WTC11 (cell line): ENCODE data around the gene CFAP161. TPM values are rescaled to one million over a fixed set of nuclear protein-coding genes. Genes with fewer than 3 reads are reported as not detected.

Experiments used
- ATAC-seq: fragments of 200-7000 bp; cut with Tn5 transposase; 2 replicates; pipeline ENCODE4 v1.10.0; 2021; ENCODE audit warnings: mild to moderate bottlenecking, moderate library complexity
- CTCF ChIA-PET: fragments of 300-600 bp; sonication (Branson Sonifier 250); formaldehyde crosslinking; loops from one replicate; lab custom pipeline; 2021; ENCODE audit warnings: antibody characterized with exemption; lab: Charles Lee
- POLR2A ChIA-PET: fragments of 350-600 bp; sonication (Branson Sonifier 250); formaldehyde crosslinking; loops from one replicate; lab custom pipeline; 2021; ENCODE audit warnings: antibody characterized with exemption; lab: Charles Lee
- DNase-seq: peaks from one replicate; pipeline ENCODE4 v3.0.0; 2021; ENCODE audit warnings: low spot score
- H3K27ac Mint-ChIP-seq: 2 replicates; pipeline ENCODE4 v1.8.0; 2021; ENCODE audit warnings: mixed read lengths
- H3K27me3 Mint-ChIP-seq: 2 replicates; pipeline ENCODE4 v1.8.0; 2021; ENCODE audit warnings: low read depth, mild to moderate bottlenecking, moderate library complexity, mixed read lengths
- H3K36me3 Mint-ChIP-seq: 2 replicates; pipeline ENCODE4 v1.8.0; 2021; ENCODE audit warnings: mixed read lengths
- H3K4me1 Mint-ChIP-seq: 2 replicates; pipeline ENCODE4 v1.8.0; 2022; ENCODE audit warnings: mixed read lengths
- H3K4me3 Mint-ChIP-seq: 2 replicates; pipeline ENCODE4 v1.8.0; 2021; ENCODE audit warnings: mild to moderate bottlenecking, moderate library complexity, mixed read lengths
- H3K9me3 Mint-ChIP-seq: 2 replicates; pipeline ENCODE4 v1.8.0; 2021; ENCODE audit warnings: mixed read lengths
- ATF2 ChIP-seq: sonication (generic); formaldehyde crosslinking; IDR thresholded peaks from 2 replicates; pipeline ENCODE4 v1.8.1; 2022; ENCODE audit warnings: low read depth, missing genetic modification reagents, borderline replicate concordance
- ATF3 ChIP-seq: sonication (generic); formaldehyde crosslinking; conservative IDR thresholded peaks from 2 replicates; pipeline ENCODE4 v1.8.1; 2022; ENCODE audit warnings: mild to moderate bottlenecking, missing genetic modification reagents
- ERG ChIP-seq: fragments of 250-450 bp; sonication (Bioruptor Pico); IDR thresholded peaks from 2 replicates; pipeline ENCODE4 v1.8.0; 2021; ENCODE audit warnings: mild to moderate bottlenecking
- FOXP4 ChIP-seq: sonication (generic); formaldehyde crosslinking; IDR thresholded peaks from 2 replicates; pipeline ENCODE4 v1.8.0; 2022; ENCODE audit warnings: mild to moderate bottlenecking, missing genetic modification reagents
- JUN ChIP-seq: sonication (generic); formaldehyde crosslinking; IDR thresholded peaks from 2 replicates; pipeline ENCODE4 v1.8.0; 2023; ENCODE audit warnings: mild to moderate bottlenecking, missing genetic modification reagents
- MYBL2 ChIP-seq: sonication (generic); formaldehyde crosslinking; IDR thresholded peaks from 2 replicates; pipeline ENCODE4 v1.8.1; 2023; ENCODE audit warnings: mild to moderate bottlenecking, moderate library complexity, missing genetic modification reagents
- NFYB ChIP-seq: sonication (generic); formaldehyde crosslinking; conservative IDR thresholded peaks from 2 replicates; pipeline ENCODE4 v1.8.0; 2022; ENCODE audit warnings: low read depth, missing genetic modification reagents
- NR2C2 ChIP-seq: sonication (generic); formaldehyde crosslinking; IDR thresholded peaks from 2 replicates; pipeline ENCODE4 v1.8.0; 2022; ENCODE audit warnings: mild to moderate bottlenecking, missing genetic modification reagents
- OVOL2 ChIP-seq: fragments of 250-450 bp; sonication (Bioruptor Pico); IDR thresholded peaks from 2 replicates; pipeline ENCODE4 v1.9.0; 2021; ENCODE audit warnings: mild to moderate bottlenecking, borderline replicate concordance
- PREB ChIP-seq: sonication (generic); formaldehyde crosslinking; IDR thresholded peaks from 2 replicates; pipeline ENCODE4 v1.8.1; 2022; ENCODE audit warnings: mild to moderate bottlenecking, missing genetic modification reagents, moderate library complexity, borderline replicate concordance
- SOX15 ChIP-seq: fragments of 250-450 bp; sonication (Bioruptor Pico); IDR thresholded peaks from 2 replicates; pipeline ENCODE4 v1.9.0; 2021; ENCODE audit warnings: mild to moderate bottlenecking
- ZMAT4 ChIP-seq: fragments of 250-450 bp; sonication (Bioruptor Pico); IDR thresholded peaks from 2 replicates; pipeline ENCODE4 v1.9.0; 2021; ENCODE audit warnings: mild to moderate bottlenecking
- ZNF281 ChIP-seq: sonication (generic); formaldehyde crosslinking; IDR thresholded peaks from 2 replicates; pipeline ENCODE4 v1.8.0; 2023; ENCODE audit warnings: mild to moderate bottlenecking, missing genetic modification reagents
- ZNF532 ChIP-seq: fragments of 250-450 bp; sonication (Bioruptor Pico); IDR thresholded peaks from 2 replicates; pipeline ENCODE4 v1.9.0; 2021; ENCODE audit warnings: mild to moderate bottlenecking, borderline replicate concordance
- ZNF671 ChIP-seq: fragments of 250-450 bp; sonication (Bioruptor Pico); IDR thresholded peaks from 2 replicates; pipeline ENCODE4 v1.8.0; 2021; ENCODE audit warnings: mild to moderate bottlenecking
- ZSCAN18 ChIP-seq: fragments of 250-450 bp; sonication (Bioruptor Pico); IDR thresholded peaks from 2 replicates; pipeline ENCODE4 v2.1.2; 2022; ENCODE audit warnings: mild to moderate bottlenecking, moderate library complexity
- total RNA-seq: library from RNA; stranded (reverse); gene quantifications from 3 replicates; pipeline ENCODE4 v1.2.3, GENCODE V29; 2021

The CFAP161 gene
- total RNA-seq, 1 experiment from 2014 or later, result not detected

- no peak for TF ChIP-seq ZNF532
- TF ChIP-seq FOXP4, result no peak
- no peak for TF ChIP-seq SOX15 (CRISPR knock-in tag)
- TF ChIP-seq ZNF671 (CRISPR knock-in tag), result no peak
- no peak for TF ChIP-seq ZMAT4 (CRISPR knock-in tag)
- no peak for TF ChIP-seq ERG
- no peak for TF ChIP-seq NR2C2
Measured at GRCh38 chr15:81156324-81156723, 22.3 kb downstream of the CFAP161 start (continued).

GRCh38 chr15:81157195-81157938 is 23.3 kb downstream of the CFAP161 start:
- ATAC-seq, result no peak
- Mint-ChIP-seq H3K27ac (no peak overlapping the region), H3K9me3 (peaks cover 5% of the 10 kb centered on the region), H3K4me3 (no peak overlapping the region), H3K27me3 (peaks cover 2% of the 10 kb centered on the region; the same call in 1 of the 2 replicates), H3K36me3 (no peaks in the 10 kb centered on the region), H3K4me1 (no peaks in the 10 kb centered on the region)
- POLR2A ChIA-PET, result interaction anchor here (0.6 kb wide), 1 partner anchor 322 kb away, joined by 3 read pairs; no protein-coding TSS in a partner anchor
- DNase-seq, result no peak
- CTCF ChIA-PET, result interaction anchor here (1.6 to 9.7 kb wide), 2 partner anchors 73 to 110 kb away, joined by 4 to 170 read pairs; no protein-coding TSS in a partner anchor
- TF ChIP-seq MYBL2, result no peak
- TF ChIP-seq ATF3 (CRISPR knock-in tag), result no peak
- TF ChIP-seq JUN (CRISPR knock-in tag), result no peak
- TF ChIP-seq NFYB (CRISPR knock-in tag), result no peak
- TF ChIP-seq OVOL2, result no peak
- TF ChIP-seq ERG, result no peak
- TF ChIP-seq PREB (CRISPR knock-in tag), result no peak
- no peak for TF ChIP-seq ZSCAN18 (CRISPR knock-in tag)
- no peak for TF ChIP-seq ZMAT4 (CRISPR knock-in tag)
- TF ChIP-seq ATF2 (CRISPR knock-in tag), result no peak
- TF ChIP-seq ZNF281 (CRISPR knock-in tag), result no peak
